Measurements from ENCODE around the gene COG1. TPM values are rescaled to one million over a fixed set of nuclear protein-coding genes. Genes with fewer than 3 reads are reported as not detected.

COG1 gene
- polyA plus RNA-seq, 3 donors: 15.6 to 20.1 (median 16.6) TPM

DNA sequence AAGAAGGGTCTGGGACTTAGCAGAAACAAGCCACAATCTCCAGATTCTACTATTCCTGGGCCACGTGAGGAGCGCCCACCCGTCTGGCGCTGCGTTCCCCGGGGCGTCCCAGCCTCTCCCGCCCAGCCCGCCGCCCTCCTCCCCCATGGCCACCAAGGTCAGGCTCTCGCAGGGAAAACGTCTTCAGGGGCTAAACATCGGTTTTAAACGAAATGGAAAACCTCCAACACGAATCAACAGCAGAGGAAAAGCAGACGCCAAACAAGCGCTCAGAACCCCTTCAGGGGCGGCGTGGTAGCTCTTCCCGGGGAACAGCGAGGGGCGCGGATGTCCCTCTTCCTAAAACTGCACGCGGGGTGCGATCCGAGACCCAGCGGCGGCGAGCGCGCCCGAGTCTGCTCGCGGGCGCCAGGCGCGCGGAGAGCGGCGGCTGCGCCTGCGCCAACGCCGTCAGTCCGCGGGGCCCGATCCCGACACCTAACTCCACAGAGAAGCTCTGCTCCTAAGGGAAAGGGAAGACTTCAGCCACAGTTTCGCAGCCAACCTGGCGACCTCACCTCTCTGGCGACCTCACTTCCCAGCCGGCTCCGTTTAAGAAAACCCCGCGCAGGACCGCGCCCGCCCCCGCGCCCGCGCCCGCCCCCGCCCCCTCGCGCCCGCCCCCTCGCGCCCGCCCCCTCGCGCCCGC, 505 bp upstream of the COG1 start:
- WGBS, 3 donors: 0 to 1% (median 0%) methylated on average over 29 to 63 of the region's 74 CpGs
- H3K27ac ChIP-seq (ENCODE audit: low read depth, low read length): no peak overlapping the region

DNA sequence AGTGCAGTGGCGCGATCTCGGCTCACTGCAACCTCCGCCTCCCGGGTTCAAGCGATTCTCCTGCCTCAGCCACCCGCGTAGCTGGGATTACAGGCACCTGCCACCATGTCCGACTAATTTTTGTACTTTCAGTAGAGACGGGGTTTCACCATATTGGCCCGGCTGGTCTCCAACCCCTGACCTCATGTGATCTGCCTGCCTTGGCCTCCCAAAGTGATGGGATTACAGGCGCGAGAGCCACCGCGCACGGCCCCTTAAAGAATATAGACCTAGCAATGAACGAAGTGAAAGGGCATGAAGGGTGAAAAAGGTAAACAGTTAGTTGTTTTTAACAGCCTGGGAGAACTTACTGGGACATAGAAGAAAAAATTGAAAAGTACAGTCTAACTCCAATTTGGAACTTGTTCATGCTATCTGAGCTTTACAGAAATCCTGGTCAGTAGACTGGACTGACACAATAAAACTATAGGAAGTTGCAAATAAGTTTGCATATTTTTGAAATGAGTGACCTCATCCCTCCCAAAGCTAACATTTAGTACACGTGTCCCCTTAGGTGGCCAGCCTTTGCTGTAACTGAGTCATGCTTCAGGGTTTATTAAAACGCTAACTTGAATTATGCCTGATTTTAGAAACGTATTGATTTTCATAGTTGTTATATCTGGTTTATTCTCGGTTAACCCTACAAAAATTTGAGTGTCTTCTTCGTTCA, 1.8 kb downstream of the COG1 start:
- WGBS, 3 donors: 77 to 88% (median 87%) methylated on average over 22 of the region's 22 CpGs
- H3K27ac ChIP-seq (ENCODE audit: low read depth, low read length): no peak overlapping the region

DNA sequence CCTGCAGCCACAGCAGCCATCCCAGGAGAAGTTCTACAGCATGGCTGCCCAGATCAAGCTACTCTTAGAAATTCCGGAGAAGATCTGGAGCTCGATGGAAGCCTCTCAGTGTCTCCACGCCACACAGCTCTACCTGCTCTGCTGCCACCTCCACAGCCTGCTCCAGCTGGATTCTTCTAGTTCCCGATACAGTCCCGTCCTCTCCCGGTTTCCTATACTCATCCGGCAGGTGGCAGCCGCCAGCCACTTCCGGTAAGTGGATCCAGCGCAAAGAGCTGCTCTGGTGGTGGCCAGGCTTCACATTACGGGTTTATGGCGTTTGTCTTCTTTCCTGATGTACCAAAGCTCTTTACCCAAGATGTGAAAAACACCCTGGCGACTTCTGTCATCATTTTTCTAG, 3.6 kb downstream of the COG1 start:
- WGBS, 3 donors: 46 to 70% (median 61%) methylated on average over 13 of the region's 13 CpGs
- H3K27ac ChIP-seq (ENCODE audit: low read depth, low read length): no peak overlapping the region

DNA sequence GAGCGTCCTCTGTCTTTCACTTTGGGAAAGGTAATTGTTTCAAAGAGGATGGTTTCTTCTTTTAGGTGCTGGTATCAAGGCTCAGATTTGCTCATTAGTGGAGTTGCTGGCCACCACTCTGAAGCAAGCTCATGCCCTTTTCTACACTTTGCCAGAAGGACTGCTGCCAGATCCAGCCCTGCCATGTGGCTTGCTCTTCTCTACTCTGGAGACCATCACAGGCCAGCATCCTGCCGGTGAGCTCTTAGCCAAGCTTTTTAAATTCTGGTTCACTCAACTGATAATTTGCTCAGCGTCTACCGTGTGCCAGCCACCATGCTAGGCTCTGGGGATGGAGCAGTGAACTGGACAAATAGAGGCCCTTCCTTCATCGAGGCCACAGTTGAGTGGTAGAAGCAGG, 4.3 kb downstream of the COG1 start:
- H3K27ac ChIP-seq (ENCODE audit: low read depth, low read length): no peak overlapping the region
- 77 to 88% (median 84%) methylated on average over 5 of the region's 5 CpGs for WGBS, 3 donors

DNA sequence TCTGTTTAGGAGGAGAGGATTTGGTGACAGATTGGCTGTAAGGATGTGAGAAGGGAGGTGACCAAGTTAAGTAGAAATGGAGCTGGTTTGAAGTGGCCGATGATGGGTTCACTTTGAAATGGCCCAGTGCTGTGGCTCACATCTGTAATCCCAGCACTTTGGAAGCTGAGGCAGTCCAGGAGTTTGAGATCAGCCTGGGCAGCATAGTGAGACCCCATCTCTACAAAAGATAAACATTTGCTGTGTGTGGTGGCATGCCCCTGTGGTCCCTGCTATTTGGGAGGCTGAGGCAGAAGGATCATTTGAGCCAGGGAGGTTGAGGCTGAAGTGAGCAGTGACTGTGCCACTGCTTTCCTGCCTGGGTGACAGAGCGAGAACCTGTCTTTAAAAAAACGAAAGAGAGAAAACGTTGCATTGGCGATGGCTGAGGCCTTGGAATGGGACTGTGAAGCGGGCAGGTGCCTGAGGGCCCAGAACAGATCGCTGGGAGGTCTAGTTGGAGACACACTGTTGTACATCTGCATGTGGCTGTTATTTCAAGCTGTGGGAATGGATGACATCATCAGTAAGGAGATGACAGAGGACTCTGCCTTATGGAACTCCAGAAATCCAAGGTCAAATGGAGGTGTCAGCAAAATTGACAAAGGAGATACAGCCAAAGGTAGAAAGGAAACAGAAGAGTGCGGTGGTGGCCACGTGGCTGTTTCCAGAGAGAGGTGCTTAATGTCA, 5.5 kb downstream of the COG1 start:
- WGBS, 3 donors: 90 to 92% (median 92%) methylated on average over 9 of the region's 9 CpGs
- no peak overlapping the region for H3K27ac ChIP-seq (ENCODE audit: low read depth, low read length)

DNA sequence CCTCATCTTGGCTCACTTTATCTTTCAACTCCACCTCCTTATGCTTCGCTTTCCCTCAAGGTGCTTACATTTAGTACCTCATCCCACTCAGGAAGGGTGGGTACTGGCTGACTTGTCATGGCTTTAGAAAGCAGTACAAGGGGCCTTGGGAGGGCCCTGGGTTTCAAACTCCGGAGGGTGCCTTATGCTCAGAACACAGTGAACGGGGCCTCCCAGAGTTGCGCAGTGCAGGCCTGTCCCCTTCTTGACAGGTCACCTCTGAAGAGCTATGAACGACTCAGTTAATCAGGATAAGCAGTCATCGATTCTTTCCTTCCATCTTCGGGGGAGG, 6.0 kb downstream of the COG1 start:
- 93 to 94% (median 93%) methylated on average over 7 of the region's 7 CpGs for WGBS, 3 donors
- no peak overlapping the region for H3K27ac ChIP-seq (ENCODE audit: low read depth, low read length)

DNA sequence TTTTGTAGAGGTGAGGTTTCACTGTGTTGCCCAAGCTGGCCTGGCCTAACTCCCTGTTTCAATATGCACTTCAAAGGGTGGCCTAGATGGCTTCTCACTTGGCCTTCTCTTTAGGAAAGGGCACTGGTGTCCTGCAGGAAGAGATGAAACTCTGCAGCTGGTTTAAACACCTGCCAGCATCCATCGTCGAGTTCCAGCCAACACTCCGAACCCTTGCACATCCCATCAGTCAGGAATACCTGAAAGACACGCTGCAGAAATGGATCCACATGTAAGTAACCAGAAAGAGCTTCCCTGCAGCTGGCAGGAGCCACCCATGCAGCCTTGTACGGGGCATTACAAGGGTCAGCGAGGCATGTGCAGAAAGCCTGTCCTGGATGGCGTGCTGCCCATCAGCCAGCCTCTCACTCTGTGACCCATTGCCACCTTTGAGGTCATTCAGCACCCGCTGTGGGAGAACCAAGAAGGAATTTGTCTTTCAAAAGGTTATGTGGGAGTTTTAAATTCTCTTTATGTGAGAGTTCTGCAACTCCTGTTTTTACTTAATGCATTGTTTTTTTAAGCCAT, 7.0 kb downstream of the COG1 start:
- WGBS, 3 donors: 96% methylated on average over 8 of the region's 8 CpGs
- no peak overlapping the region for H3K27ac ChIP-seq (ENCODE audit: low read depth, low read length)

DNA sequence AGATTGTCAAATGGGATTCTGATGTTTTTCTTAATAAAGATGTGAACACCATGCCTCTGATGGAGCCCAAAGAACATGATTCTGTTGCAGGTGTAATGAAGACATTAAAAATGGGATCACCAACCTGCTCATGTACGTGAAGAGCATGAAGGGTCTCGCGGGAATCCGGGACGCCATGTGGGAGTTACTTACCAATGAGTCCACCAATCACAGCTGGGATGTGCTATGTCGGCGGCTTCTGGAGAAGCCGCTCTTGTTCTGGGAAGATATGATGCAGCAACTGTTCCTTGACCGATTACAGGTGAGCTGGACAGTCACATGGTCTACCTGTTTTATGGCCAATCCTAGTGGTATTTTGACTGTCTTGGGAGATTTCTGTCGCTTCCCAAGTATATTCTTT, 7.6 kb downstream of the COG1 start:
- 84 to 90% (median 88%) methylated on average over 10 of the region's 10 CpGs for WGBS, 3 donors
- no peak overlapping the region for H3K27ac ChIP-seq (ENCODE audit: low read depth, low read length)

DNA sequence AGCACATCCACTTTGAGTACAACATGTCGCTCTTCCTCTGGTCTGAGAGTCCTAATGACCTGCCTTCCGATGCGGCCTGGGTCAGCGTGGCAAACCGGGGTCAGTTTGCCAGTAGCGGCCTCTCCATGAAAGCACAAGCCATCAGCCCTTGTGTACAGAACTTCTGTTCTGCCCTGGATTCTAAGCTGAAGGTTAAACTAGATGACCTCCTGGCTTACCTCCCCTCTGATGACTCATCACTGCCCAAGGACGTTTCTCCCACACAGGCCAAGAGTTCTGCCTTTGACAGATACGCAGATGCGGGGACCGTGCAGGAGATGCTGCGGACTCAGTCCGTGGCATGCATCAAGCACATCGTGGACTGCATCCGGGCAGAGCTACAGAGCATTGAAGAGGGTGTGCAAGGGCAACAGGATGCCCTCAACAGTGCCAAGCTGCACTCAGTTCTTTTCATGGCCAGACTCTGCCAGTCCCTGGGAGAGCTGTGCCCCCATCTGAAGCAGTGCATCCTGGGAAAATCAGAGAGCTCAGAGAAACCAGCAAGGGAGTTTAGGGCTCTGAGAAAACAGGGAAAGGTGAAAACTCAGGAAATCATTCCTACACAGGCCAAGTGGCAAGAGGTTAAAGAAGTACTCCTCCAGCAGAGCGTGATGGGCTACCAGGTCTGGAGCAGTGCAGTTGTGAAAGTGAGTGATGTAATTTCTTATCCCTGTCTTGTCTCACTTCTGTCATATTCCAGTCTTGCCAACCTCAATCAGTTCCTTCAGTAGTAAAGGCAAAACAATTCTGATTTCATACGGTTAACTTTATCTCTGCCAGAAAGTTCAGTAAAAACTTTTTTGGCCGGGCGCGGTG, 8.6 kb downstream of the COG1 start:
- 81 to 87% (median 87%) methylated on average over 19 of the region's 19 CpGs for WGBS, 3 donors
- no peak overlapping the region for H3K27ac ChIP-seq (ENCODE audit: low read depth, low read length)

DNA sequence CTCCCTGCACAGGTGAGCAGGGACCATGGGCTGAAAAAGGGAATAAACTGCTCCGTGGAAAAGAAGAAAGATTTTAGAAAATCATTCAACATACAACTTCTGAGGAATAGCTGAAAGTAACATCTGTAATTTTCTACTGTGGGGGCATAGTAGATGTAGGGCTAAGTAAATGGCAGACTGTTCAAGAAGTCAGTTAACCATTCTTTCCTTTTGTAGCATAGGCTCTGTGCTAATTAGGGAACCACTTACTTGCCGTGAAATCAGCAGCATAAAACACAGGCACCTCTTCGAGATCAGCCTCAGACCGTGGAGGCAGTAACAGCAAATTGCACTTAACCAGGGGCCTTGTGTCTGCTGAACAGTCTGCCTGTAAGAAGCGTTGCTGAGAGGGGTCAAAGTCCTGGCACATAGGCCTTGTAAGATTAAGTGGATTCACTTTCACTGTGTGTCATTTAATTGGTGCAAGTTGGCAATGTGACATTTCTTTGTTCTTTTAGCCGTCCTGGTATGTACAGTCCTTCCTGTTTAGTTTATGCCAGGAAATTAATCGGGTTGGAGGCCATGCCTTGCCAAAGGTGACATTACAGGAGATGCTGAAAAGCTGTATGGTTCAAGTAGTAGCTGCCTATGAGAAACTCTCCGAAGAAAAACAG, 10.4 kb downstream of the COG1 start:
- no peak overlapping the region for H3K27ac ChIP-seq (ENCODE audit: low read depth, low read length)

DNA sequence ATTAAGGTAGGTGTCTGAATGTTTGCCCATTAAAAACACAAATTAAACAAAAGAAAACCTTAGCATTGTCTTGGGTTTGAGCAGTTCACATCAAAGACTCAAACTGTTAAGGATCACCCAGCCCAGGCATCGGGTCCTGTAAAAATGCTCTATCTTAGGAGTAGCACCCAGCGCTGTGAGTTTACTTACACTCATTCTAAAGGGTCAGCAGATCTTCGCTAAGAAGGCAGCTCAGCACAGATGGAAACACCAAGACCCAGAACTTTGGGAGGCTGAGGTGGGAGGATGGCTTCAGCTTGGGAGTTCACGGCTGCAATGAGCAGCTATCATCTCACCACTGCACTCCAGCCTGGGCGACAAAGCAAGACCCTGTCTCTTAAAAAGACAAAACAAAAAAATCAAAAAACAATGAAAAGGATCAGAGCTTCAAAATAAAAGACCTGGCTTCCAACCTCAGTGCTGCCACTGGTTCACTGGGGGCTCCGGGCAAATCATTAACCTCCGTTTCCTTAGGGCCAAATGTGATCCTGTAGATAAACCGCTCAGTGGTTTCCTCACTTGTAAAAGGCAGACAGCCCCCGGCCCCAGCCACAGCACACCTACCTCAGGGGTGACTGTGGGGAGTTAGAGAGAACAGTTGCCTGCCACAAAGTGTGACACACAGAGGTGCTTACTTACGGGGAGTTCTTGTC, 11.1 kb downstream of the COG1 start:
- 62 to 71% (median 65%) methylated on average over 10 of the region's 10 CpGs for WGBS, 3 donors
- no peak overlapping the region for H3K27ac ChIP-seq (ENCODE audit: low read depth, low read length)

More for the DNA sequence above, 10.4 kb downstream of the COG1 start:
- WGBS, 3 donors: 11 to 43% (median 34%) methylated on average over 8 of the region's 8 CpGs

DNA sequence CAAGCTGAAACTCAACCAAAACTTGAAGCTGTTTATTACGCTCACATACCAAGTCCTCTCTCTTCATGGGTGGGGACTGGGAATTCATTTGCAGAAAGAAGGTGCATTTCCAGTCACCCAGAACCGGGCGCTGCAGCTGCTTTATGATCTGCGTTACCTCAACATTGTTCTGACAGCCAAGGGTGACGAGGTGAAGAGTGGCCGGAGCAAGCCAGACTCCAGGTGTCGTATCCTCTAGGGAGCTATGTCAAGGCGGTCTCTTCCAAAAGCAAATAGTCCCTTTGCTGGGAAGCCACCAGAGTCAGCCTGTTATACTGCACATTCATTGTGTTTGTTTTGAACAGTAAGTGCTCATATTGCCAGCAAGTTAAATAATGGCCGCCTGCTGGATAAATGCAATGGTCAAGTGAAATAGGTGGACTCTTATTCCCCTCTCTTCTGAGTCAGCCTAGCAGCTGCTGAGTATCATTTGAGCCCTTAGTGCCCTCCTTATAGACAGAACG, 12.7 kb downstream of the COG1 start:
- WGBS, 3 donors: 76 to 89% (median 88%) methylated on average over 10 of the region's 10 CpGs
- H3K27ac ChIP-seq (ENCODE audit: low read depth, low read length): no peak overlapping the region

DNA sequence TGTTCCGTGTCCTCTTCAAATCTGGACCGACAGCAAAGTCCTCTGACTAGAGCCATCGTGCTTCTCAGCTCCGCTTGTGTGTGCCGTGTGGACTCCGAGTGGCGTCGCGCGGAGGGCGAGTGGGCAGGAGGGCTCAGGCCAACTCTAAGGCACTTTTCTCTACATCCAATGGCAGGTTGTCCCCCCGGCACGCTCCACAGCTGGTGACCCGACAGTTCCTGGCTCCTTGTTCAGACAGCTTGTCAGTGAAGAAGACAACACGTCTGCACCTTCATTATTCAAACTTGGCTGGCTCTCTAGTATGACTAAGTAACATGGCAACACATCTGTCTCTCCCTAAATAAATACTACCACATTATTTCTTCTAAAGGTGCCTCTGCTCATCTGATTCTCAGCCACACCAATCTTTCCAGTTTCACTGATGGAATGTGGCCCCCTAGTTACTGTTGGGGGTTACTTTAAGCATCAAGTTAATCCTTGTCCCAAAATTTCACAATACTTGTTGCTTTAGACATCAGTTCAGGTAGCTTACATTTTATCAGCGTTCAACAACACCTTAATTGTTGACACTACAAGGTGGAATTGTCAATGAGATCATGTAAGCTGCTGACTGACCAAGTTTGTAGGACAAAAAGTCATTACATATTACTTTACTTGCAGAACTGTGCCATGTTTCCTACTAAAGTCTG, 15.4 kb downstream of the COG1 start:
- no peak overlapping the region for H3K27ac ChIP-seq (ENCODE audit: low read depth, low read length)
- 88 to 94% (median 93%) methylated on average over 16 of the region's 16 CpGs for WGBS, 3 donors

DNA sequence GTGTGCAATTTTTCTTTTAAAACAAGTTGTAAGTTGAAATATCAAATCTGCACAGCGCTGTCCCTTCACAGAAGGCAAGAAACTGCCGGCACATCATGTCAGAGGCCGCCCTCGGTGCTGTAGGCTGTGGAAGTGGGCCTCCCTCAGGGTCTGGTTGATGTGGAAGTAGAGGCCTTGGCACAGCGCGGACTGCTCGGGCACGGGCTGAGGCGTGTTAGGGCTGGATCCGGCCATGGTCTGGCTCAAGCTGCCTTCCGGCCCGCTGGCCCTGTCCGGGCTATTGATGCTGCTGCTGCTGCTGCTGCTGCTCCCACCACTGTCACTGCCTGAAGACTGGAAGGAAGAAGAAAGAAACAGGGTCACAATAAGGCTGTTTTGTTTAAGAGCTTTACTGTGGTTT, 16.6 kb downstream of the COG1 start:
- H3K27ac ChIP-seq (ENCODE audit: low read depth, low read length): no peak overlapping the region
- WGBS, 3 donors: 94 to 96% (median 95%) methylated on average over 13 of the region's 13 CpGs

DNA sequence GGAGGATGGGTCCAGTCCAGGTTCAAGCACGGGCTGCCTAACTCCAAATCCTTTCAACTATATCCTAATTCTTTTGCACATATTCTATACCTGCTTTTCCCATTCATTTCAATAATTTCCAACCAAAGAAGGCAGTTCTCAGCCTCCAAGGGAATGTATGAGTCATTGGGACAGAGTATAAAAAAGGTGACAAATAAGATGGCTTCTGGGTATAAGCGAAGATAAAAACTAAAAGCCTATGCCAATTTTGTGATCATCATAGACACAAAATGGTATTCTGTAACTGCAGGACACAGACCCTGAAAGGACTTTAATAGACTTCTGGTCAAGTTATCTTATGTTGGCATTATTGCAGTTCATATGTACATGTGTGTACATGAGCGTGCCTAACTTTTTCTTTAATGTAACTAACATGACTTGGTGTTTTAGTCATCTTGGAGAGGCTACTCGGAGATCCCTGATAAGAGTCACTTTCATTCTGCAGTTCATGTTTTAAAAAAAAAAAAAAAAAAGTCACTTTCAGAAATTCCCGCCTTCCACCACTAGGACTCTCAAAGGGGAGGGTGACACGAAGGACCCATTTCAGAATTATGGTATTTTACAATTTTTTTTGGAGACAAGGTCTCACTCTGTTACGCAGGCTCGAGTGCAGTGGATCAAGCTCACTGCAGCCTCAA, 17.3 kb downstream of the COG1 start:
- WGBS, 3 donors: 82% methylated on average over 8 of the region's 8 CpGs
- no peak overlapping the region for H3K27ac ChIP-seq (ENCODE audit: low read depth, low read length)

DNA sequence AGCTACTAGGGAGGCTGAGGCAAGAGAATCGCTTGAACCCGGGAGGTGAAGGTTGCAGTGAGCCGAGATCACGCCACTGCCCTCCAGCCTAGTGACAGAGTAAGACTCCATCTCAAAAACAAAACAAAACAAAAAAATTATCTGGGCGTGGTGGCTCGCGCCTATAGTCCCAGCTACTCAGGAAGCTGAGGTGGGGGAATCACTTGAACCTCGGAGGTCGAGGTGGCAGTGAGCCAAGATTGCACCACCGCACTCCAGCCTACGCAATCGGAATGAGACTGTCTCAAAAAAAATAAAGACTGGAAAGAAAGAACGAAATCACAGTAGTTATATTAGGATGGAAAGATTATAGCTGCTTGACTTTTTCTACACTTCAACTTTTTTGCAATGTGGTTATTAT, 18.9 kb downstream of the COG1 start:
- WGBS, 3 donors: 45 to 76% (median 50%) methylated on average over 13 of the region's 13 CpGs
- no peak overlapping the region for H3K27ac ChIP-seq (ENCODE audit: low read depth, low read length)
